ENCODE results near the gene CRY1.
"Not testable (repeated sequence)": the region's sequence is repeated elsewhere in the genome, so short reads cannot be mapped to it uniquely, and the experiment has no call there.

CRY1 gene

DNA sequence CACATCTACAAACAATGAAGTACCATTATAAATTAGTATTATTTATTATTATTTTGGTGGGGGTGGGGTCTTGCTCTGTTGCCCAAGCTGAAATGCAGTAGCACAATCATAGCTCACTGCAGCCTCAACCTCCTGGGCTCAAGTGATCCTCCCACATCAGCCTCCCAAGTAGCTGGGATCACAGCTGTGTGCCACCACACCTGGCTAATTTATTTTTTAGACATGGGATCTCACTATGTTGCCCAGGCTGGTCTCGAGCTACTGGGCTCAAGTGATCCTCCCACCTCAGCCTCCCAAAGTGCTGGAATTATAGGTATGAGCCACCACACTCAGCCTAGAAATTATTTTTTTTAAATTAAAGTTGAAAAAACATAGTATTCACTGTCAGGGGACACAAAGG lies 15.0 kb upstream of the CRY1 start:
- DNase-seq: not testable (repeated sequence)

DNA sequence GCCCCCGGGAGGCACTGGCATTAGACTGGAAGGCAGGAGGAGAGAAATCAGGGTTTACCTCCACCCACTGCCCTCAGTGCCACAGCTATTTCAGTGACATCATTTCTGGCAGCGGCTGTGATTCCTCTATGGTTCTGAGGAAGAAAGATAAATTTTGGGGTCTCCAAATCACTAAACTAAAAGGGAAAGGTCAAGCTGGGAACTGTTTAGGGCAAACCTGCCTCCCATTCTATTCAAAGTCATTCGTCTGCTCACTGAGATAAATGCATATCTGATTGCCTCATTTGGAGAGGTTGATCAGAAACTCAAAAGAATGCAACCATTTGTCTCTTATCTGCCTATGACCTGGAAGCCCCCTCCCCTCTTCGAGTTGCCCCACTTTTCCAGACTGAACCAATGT lies 14.0 kb upstream of the CRY1 start:
- no peak for DNase-seq

GRCh38 chr12:107106241-107107025 lies 13.1 kb upstream of the CRY1 start:
- DNase-seq: no peak

GRCh38 chr12:107105410-107105703 lies 12.0 kb upstream of the CRY1 start:
- peak in 1 of 2 donors; percentile 2 for DNase-seq

DNA sequence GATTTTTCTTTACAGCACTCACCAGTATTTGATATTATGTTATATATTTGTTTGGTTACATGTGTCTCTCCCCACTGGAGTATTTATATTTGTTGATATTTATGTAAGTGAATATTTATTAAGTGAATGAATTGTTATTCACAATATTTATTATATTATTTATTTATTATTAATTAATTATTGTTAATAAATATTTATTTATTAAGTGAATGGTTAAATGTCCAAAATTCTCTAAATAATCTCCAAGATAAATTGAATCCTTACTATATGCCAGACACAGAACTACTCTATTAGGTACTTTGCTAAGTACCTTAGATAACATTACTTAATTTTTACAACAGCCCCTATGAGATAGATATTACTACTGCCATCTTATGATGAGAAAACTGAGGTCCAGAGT lies 10.2 kb upstream of the CRY1 start:
- no peak for DNase-seq

- no peak for DNase-seq
These were observed 9.7 kb upstream of the CRY1 start for GRCh38 chr12:107103097-107103496.

DNA sequence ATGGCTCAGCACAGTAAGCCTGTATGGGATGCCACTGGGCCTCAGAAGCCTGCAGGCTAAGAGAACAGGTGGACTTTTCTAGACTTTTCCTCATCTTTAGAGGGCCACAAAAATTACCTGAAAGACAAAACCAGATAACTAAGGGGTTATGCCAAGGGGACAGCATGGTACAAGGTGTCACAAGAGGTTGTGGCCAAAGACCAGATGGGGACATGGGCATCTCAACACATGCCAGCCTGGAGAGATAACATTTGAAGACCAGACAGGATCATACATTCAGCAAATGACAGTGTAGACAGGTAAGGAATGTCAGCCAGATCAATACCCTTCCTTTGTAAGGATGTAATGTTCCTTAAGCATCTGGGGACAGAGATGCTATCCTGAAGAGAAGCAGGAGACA lies 8.9 kb upstream of the CRY1 start:
- DNase-seq: no peak

DNA sequence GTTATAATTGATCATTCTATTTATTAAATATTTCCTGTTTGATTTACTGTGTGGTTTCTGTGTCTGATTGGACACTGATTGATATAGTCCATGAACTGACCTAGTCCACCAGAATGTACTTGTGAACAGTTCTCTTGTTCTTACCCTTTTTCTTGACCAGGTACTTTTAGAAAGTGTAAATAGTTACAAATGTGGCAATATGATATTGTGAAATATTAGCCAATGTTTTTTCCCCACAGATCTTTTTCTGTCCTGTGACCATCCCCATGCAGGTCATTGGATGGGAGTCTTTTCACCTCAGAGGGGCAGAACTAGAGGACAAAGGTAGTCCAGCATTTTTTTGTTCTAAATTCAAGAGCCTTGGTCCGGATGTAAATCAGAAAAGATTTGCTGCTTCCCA lies 8.3 kb upstream of the CRY1 start:
- DNase-seq: no peak

DNA sequence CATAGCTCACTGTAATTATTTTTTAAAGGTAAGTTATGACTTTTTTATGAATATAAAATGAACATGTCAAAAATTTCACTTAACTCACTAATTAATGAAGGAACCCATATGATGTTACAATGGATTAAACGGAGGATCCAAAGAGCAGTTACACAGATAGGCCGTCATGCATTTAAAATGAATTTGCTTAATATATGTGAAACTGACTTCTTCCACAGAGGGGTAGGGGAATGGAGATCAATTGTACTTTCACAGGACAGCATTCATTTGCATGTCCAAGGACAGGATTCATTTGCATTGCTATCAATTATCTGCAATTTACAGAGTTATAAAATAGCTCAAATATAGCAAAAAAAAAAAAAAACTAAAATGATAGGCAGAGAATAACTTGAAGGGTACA lies 6.6 kb upstream of the CRY1 start:
- no peak for DNase-seq

GRCh38 chr12:107096571-107096970 lies 3.2 kb upstream of the CRY1 start:
- DNase-seq: no peak

- no peak for DNase-seq
These were observed 767 bp upstream of the CRY1 start for GRCh38 chr12:107094183-107094448.

DNA sequence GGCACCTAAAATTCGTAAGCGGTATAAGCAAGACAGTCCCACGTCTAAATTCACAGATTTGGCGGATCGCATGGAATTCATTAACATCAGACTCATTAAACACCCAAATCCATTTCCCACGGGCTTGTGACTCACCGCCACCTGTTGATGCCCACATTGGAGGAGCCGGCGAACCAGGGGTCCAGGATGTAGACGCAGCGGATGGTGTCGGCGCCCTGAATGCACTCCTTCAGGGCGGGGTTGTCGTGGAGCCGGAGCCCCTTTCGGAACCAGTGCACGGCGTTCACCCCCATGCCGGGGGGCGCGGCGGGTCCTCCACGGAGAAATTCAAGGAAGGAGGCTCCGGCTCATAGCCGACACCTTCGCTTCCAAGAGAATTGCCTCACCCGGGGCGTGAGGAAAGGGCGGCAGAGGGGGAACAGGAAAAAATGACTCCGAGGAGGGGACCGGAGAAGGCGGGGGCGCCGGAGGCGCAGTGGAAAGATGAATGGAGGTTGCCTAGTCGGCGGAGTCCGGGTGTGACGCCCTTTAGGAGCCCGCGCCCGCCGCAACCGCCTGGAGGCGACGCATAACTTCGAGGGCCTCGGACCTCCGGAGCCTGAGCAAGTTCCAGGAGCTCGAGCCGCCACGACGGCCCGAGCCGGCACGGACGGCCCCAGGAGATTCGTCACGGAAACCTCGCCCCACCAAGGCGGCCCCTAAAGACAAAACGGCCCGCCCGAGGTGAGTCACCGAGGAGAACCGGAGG lies 506 bp downstream of the CRY1 start:
- peak; percentile 62 to 66 for DNase-seq

DNA sequence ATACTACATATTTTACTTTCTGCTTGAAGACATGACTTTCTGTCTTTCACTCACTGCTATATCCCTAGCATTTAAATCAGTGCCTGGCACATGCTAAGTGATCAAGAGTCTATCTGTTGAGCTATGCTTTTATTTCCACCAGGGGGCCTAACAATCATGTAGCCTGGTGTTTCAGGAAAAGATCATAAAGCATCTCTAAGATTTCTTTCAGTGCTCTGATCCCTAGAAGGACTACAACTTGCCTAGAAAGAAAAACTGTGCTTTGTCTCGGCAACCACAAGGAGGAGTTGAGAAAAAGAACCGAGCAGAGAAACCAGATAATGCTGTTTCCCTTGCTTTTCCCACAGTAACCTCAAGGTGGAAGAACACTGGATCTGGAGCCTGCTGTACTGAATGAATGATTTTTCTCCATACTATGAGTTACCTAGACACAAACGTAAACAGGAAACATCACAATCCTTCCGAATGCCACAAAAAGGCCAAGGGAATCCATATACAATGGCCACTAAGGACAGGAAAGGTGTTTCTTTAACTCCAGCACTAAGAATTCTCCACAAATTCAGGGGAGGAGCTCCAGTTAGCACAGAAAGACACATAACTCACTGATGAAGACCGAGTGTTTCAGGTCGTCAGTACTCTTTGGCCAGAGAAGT lies 1.2 kb downstream of the CRY1 start:
- peak; percentile 41 to 79 for DNase-seq

GRCh38 chr12:107091381-107091780 lies 2.0 kb downstream of the CRY1 start:
- no peak for DNase-seq

DNA sequence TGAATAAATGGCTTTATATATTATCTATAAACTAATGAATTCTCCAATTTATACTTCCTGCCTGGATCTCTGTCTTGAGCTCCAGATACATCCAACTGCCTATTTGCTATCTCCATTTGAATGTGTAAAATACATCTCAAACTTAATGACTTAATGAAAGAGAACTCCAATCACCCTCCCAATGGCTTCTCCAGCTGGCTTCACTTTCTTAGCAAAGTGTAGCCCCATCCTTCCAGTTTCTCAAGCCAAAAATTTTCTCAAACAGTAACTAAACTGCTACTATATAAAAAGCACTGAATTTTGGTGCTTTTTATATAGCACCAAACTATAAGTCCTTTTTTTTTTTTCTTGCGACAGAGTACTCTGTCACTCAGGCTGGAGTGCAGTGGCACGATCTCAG lies 2.6 kb downstream of the CRY1 start:
- DNase-seq: no peak

DNA sequence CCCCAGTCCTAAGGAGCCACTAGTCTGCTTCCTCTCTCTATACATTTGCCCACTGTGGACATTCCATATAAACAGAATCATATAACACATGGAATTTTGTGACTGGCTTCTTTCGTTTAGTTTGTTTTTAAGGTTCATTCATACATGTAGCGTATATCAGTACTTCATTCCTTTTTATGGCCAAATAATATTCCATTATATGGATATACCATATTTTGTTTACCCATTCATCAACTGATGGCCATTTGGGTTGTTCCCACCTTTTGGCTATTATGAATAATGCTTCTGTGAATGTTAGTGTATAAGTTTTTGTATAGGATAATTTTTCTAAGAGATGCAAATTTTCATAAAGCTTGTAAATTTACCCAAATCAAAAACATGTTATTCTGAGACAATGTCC lies 4.4 kb downstream of the CRY1 start:
- no peak for DNase-seq

DNA sequence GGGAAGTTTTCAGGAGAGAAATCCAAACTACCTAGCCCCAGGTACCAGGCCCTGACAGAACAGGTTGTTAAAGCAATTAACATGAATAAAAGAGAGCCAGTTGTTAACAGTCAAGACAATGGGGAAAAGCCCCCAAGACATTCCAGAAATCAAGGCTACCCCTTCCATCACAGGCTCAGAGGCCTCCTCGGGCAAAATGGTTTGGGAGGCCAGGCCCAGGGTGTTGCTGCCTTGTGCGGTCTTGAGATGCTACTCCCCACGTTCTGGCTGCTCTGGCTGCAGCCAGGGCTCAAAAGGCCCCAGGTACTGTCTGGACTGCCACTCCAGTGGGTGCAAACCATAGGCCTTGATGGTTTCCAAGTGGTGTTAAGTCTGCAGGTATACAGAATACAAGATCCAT lies 7.0 kb downstream of the CRY1 start:
- no peak for DNase-seq

GRCh38 chr12:107081778-107082177 lies 11.6 kb downstream of the CRY1 start:
- no peak for DNase-seq

DNA sequence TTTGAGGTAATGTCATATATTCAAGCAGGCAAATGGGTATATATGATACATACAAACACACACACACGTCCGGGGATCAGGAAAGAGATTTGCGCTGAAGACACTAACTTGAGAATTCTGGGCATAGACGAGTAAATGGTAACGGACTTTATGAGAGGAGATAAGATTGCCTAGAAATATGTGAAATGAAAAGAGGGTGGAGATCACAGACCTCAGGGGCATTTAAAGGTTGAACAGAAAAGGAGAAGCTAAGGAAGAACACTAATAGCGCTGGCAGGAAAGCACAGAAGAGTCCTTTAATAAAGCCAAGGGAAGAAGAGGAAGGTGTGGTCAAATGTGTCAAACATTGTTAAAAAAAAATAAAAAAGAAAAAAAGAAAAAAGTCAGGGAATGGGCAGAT lies 13.1 kb downstream of the CRY1 start:
- no peak for DNase-seq

- DNase-seq: peak in 1 of 2 donors; percentile 50
These were observed 14.0 kb downstream of the CRY1 start for GRCh38 chr12:107079172-107080011.

DNA sequence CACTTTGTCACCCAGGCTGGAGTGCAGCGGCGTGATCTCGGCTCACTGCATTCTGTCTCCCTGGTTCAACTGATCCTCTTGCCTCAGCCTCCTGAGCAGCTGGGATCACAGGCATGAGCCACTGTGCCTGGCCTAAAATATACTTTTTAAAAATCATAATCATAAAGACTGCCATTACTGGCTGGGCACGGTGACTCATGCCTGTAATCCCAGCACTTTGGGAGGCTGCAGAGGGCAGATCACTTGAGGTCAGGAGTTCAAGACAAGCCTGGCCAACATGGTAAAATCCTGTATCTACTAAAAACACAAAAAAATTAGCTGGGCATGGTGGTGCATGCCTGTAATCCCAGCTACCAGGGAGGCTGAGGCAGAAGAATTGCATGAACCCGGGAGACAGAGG lies 20.1 kb downstream of the CRY1 start:
- not testable (repeated sequence) for DNase-seq

DNA sequence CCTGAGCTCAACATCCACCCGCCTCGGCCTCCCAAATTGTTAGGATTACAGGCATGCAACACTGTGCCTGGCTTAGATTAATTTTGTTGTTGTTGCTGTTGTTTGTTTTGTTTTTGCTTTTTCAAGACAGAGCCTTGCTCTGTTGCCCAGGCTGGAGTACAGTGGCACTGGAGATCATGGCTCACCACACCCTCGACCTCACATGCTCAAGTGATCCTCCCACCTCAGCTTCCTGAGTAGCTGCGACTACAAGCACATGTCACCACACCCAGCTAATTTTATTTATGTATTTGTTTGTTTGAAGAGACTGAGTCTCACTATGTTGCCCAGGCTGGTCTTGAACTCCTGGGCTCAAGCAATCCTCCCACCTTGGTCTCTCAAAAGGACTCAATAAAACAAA lies 26.7 kb downstream of the CRY1 start:
- no peak for DNase-seq

DNA sequence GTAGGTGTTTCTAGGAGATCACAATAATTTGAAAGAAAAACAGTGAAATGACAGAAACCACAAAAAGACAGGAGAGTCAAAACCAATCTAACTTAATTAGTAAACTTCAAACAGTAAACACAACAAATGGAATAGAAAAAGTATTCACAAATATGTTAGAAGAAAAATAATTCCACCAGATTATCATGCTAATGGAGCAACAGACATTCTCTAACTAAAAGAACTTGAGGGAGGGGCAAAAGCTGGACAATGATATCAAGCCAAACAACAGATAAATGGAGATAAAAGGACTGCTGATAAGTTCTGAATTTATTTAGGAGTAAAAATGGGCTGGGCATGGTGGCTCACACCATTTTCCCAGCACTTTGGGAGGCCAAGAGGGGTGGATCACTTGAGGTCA lies 28.7 kb downstream of the CRY1 start:
- no peak for DNase-seq

GRCh38 chr12:107064243-107064642 lies 29.1 kb downstream of the CRY1 start:
- no peak for DNase-seq

Data from CD4-positive, alpha-beta T cell treated with Interleukin-4 for 1 hour (primary cell).